ENCODE results near the gene JAZF1.

Gene JAZF1

GRCh38 chr7:27875832-27876231 is 304.8 kb downstream of the JAZF1 start:
- no peaks in the 10 kb centered on the region for H3K27me3 ChIP-seq (ENCODE audit: insufficient read depth, low read length)
- no peak overlapping the region for H2AFZ ChIP-seq (ENCODE audit: low read length, unreplicated experiment)
- H3K4me1 ChIP-seq (ENCODE audit: control insufficient read depth, insufficient read depth, low read length, unreplicated experiment), result peaks cover 19% of the 10 kb centered on the region
- H3K79me2 ChIP-seq (ENCODE audit: control insufficient read depth, insufficient read depth, low read length, unreplicated experiment), result peaks cover 2% of the 10 kb centered on the region
- H3K27ac ChIP-seq (ENCODE audit: low read depth, low read length), result no peak overlapping the region
- no peak overlapping the region for H3K4me3 ChIP-seq (ENCODE audit: low read depth, low read length)
- H3K36me3 ChIP-seq (ENCODE audit: insufficient read depth, low read length), result 0 out of 2 replicates have a peak, but pooled peaks cover 4% of the 10 kb centered on the region

- Histone ChIP-seq H3K4me3 (ENCODE audit: low read depth, low read length) (no peak overlapping the region), H2AFZ (ENCODE audit: low read length, unreplicated experiment) (no peak overlapping the region), H3K36me3 (ENCODE audit: insufficient read depth, low read length) (0 out of 2 replicates have a peak, but pooled peaks cover 4% of the 10 kb centered on the region), H3K27me3 (ENCODE audit: insufficient read depth, low read length) (no peaks in the 10 kb centered on the region), H3K79me2 (ENCODE audit: control insufficient read depth, insufficient read depth, low read length, unreplicated experiment) (peaks cover 2% of the 10 kb centered on the region), H3K27ac (ENCODE audit: low read depth, low read length) (no peak overlapping the region), H3K4me1 (ENCODE audit: control insufficient read depth, insufficient read depth, low read length, unreplicated experiment) (peaks cover 19% of the 10 kb centered on the region)
Observed at GRCh38 chr7:27875061-27875460, 305.5 kb downstream of the JAZF1 start.

- Histone ChIP-seq H3K27ac (ENCODE audit: low read depth, low read length) (peak overlapping the region; percentile 35; the same call in 1 of the 2 replicates), H2AFZ (ENCODE audit: low read length, unreplicated experiment) (no peak overlapping the region), H3K27me3 (ENCODE audit: insufficient read depth, low read length) (no peaks in the 10 kb centered on the region), H3K4me3 (ENCODE audit: low read depth, low read length) (no peak overlapping the region; the same call in 1 of the 2 replicates), H3K4me1 (ENCODE audit: control insufficient read depth, insufficient read depth, low read length, unreplicated experiment) (peaks cover 19% of the 10 kb centered on the region), H3K79me2 (ENCODE audit: control insufficient read depth, insufficient read depth, low read length, unreplicated experiment) (peaks cover 2% of the 10 kb centered on the region), H3K36me3 (ENCODE audit: insufficient read depth, low read length) (0 out of 2 replicates have a peak, but pooled peaks cover 4% of the 10 kb centered on the region)
Observed at GRCh38 chr7:27873981-27874957, 306.3 kb downstream of the JAZF1 start.

- Histone ChIP-seq H3K36me3 (ENCODE audit: insufficient read depth, low read length) (no peaks in the 10 kb centered on the region), H3K27me3 (ENCODE audit: insufficient read depth, low read length) (no peaks in the 10 kb centered on the region), H3K4me3 (ENCODE audit: low read depth, low read length) (no peak overlapping the region), H3K4me1 (ENCODE audit: control insufficient read depth, insufficient read depth, low read length, unreplicated experiment) (peaks cover 19% of the 10 kb centered on the region), H2AFZ (ENCODE audit: low read length, unreplicated experiment) (no peak overlapping the region), H3K79me2 (ENCODE audit: control insufficient read depth, insufficient read depth, low read length, unreplicated experiment) (no peaks in the 10 kb centered on the region), H3K27ac (ENCODE audit: low read depth, low read length) (no peak overlapping the region)
Observed at GRCh38 chr7:27872356-27873275, 308.0 kb downstream of the JAZF1 start.

GRCh38 chr7:27871866-27872265 is 308.7 kb downstream of the JAZF1 start:
- no peak overlapping the region for H2AFZ ChIP-seq (ENCODE audit: low read length, unreplicated experiment)
- H3K4me3 ChIP-seq (ENCODE audit: low read depth, low read length), result no peak overlapping the region
- no peaks in the 10 kb centered on the region for H3K79me2 ChIP-seq (ENCODE audit: control insufficient read depth, insufficient read depth, low read length, unreplicated experiment)
- no peak overlapping the region for H3K27ac ChIP-seq (ENCODE audit: low read depth, low read length)
- peaks cover 19% of the 10 kb centered on the region for H3K4me1 ChIP-seq (ENCODE audit: control insufficient read depth, insufficient read depth, low read length, unreplicated experiment)
- H3K36me3 ChIP-seq (ENCODE audit: insufficient read depth, low read length), result no peaks in the 10 kb centered on the region
- no peaks in the 10 kb centered on the region for H3K27me3 ChIP-seq (ENCODE audit: insufficient read depth, low read length)

GRCh38 chr7:27871086-27871485 is 309.5 kb downstream of the JAZF1 start:
- H3K36me3 ChIP-seq (ENCODE audit: insufficient read depth, low read length), result no peaks in the 10 kb centered on the region
- no peak overlapping the region for H3K27ac ChIP-seq (ENCODE audit: low read depth, low read length)

GRCh38 chr7:27870595-27870994 is 310.0 kb downstream of the JAZF1 start:
- Histone ChIP-seq H3K4me3 (ENCODE audit: low read depth, low read length) (no peak overlapping the region), H3K27ac (ENCODE audit: low read depth, low read length) (no peak overlapping the region), H3K4me1 (ENCODE audit: control insufficient read depth, insufficient read depth, low read length, unreplicated experiment) (peaks cover 19% of the 10 kb centered on the region), H3K27me3 (ENCODE audit: insufficient read depth, low read length) (no peaks in the 10 kb centered on the region), H3K79me2 (ENCODE audit: control insufficient read depth, insufficient read depth, low read length, unreplicated experiment) (no peaks in the 10 kb centered on the region), H2AFZ (ENCODE audit: low read length, unreplicated experiment) (no peak overlapping the region), H3K36me3 (ENCODE audit: insufficient read depth, low read length) (no peaks in the 10 kb centered on the region)

More at GRCh38 chr7:27871086-27871485, 309.5 kb downstream of the JAZF1 start:
- no peak overlapping the region for H2AFZ ChIP-seq (ENCODE audit: low read length, unreplicated experiment)
- peaks cover 19% of the 10 kb centered on the region for H3K4me1 ChIP-seq (ENCODE audit: control insufficient read depth, insufficient read depth, low read length, unreplicated experiment)
- H3K79me2 ChIP-seq (ENCODE audit: control insufficient read depth, insufficient read depth, low read length, unreplicated experiment), result no peaks in the 10 kb centered on the region
- H3K4me3 ChIP-seq (ENCODE audit: low read depth, low read length), result no peak overlapping the region
- no peaks in the 10 kb centered on the region for H3K27me3 ChIP-seq (ENCODE audit: insufficient read depth, low read length)

GRCh38 chr7:27869056-27869455 is 311.5 kb downstream of the JAZF1 start:
- H3K36me3 ChIP-seq (ENCODE audit: insufficient read depth, low read length), result no peaks in the 10 kb centered on the region
- no peaks in the 10 kb centered on the region for H3K27me3 ChIP-seq (ENCODE audit: insufficient read depth, low read length)
- no peak overlapping the region for H3K27ac ChIP-seq (ENCODE audit: low read depth, low read length)
- H2AFZ ChIP-seq (ENCODE audit: low read length, unreplicated experiment), result no peak overlapping the region
- no peaks in the 10 kb centered on the region for H3K79me2 ChIP-seq (ENCODE audit: control insufficient read depth, insufficient read depth, low read length, unreplicated experiment)
- H3K4me1 ChIP-seq (ENCODE audit: control insufficient read depth, insufficient read depth, low read length, unreplicated experiment), result peaks cover 6% of the 10 kb centered on the region
- no peak overlapping the region for H3K4me3 ChIP-seq (ENCODE audit: low read depth, low read length)

GRCh38 chr7:27868131-27868550 is 312.5 kb downstream of the JAZF1 start:
- Histone ChIP-seq H2AFZ (ENCODE audit: low read length, unreplicated experiment) (no peak overlapping the region), H3K27ac (ENCODE audit: low read depth, low read length) (no peak overlapping the region), H3K4me3 (ENCODE audit: low read depth, low read length) (no peak overlapping the region), H3K79me2 (ENCODE audit: control insufficient read depth, insufficient read depth, low read length, unreplicated experiment) (no peaks in the 10 kb centered on the region), H3K27me3 (ENCODE audit: insufficient read depth, low read length) (no peaks in the 10 kb centered on the region), H3K36me3 (ENCODE audit: insufficient read depth, low read length) (no peaks in the 10 kb centered on the region), H3K4me1 (ENCODE audit: control insufficient read depth, insufficient read depth, low read length, unreplicated experiment) (no peaks in the 10 kb centered on the region)

- H3K4me1 ChIP-seq (ENCODE audit: control insufficient read depth, insufficient read depth, low read length, unreplicated experiment), result no peaks in the 10 kb centered on the region
- no peaks in the 10 kb centered on the region for H3K79me2 ChIP-seq (ENCODE audit: control insufficient read depth, insufficient read depth, low read length, unreplicated experiment)
- H3K27ac ChIP-seq (ENCODE audit: low read depth, low read length), result no peak overlapping the region
- H2AFZ ChIP-seq (ENCODE audit: low read length, unreplicated experiment), result no peak overlapping the region
- H3K4me3 ChIP-seq (ENCODE audit: low read depth, low read length), result no peak overlapping the region
- H3K27me3 ChIP-seq (ENCODE audit: insufficient read depth, low read length), result no peaks in the 10 kb centered on the region
- H3K36me3 ChIP-seq (ENCODE audit: insufficient read depth, low read length), result no peaks in the 10 kb centered on the region
Observed at GRCh38 chr7:27866828-27867672, 313.5 kb downstream of the JAZF1 start.
